OCI-LY3 (cell line): ENCODE measurements around the gene CLCA1.

Experiments used
- H2AFZ ChIP-seq: fragments of 200-600, 300-600 bp; shearing (Covaris generic); 2 replicates; pipeline ENCODE4 v1.6.0; 2014; ENCODE audit warnings: antibody characterized with exemption, low read depth, low read length
- H3K27ac ChIP-seq: fragments of 200-600, 300-600 bp; sonication (generic); 2 replicates; pipeline ENCODE4 v1.5.1; 2014; ENCODE audit warnings: mild to moderate bottlenecking, low read length, moderate library complexity, mixed read lengths
- H3K27me3 ChIP-seq: fragments of 200-600, 300-600 bp; sonication (generic); 2 replicates; pipeline ENCODE4 v1.6.1; 2014; ENCODE audit warnings: low read depth, low read length, mixed read lengths
- H3K36me3 ChIP-seq: fragments of 200-600, 300-600 bp; sonication (generic); replicated peaks from 2 replicates; pipeline ENCODE3; 2014; ENCODE audit warnings: low read depth, low read length, mixed read lengths
- H3K4me1 ChIP-seq: fragments of 300-600, 200-600 bp; sonication (generic); 2 replicates; pipeline ENCODE4 v1.6.1; 2014; ENCODE audit warnings: low read length, mixed read lengths
- H3K4me2 ChIP-seq: fragments of 200-600, 300-600 bp; sonication (generic); 2 replicates; pipeline ENCODE4 v1.6.1; 2014; ENCODE audit warnings: low read length, mixed read lengths
- H3K4me3 ChIP-seq: fragments of 300-600, 200-600 bp; sonication (generic); 2 replicates; pipeline ENCODE4 v1.5.1; 2014; ENCODE audit warnings: antibody characterized with exemption, mild to moderate bottlenecking, low read length, moderate library complexity
- H3K79me2 ChIP-seq: fragments of 300-600, 200-600 bp; shearing (Covaris generic); 2 replicates; pipeline ENCODE4 v1.6.1; 2014; ENCODE audit warnings: mild to moderate bottlenecking, low read length, mixed read lengths
- H3K9ac ChIP-seq: fragments of 300-600, 200-600 bp; shearing (Covaris generic); 2 replicates; pipeline ENCODE4 v1.6.0; 2014; ENCODE audit warnings: mild to moderate bottlenecking, low read length, moderate library complexity
- H3K9me3 ChIP-seq: fragments of 200-600, 300-600 bp; shearing (Covaris generic); 2 replicates; pipeline ENCODE4 v1.6.1; 2014; ENCODE audit warnings: low read length, mixed read lengths; ENCODE audit not compliant: insufficient read depth
- H4K20me1 ChIP-seq: fragments of 200-600, 300-600 bp; sonication (generic); 2 replicates; pipeline ENCODE4 v1.6.1; 2016; ENCODE audit warnings: low read length, mixed read lengths; ENCODE audit not compliant: insufficient read depth
- CTCF ChIP-seq: fragments of 200-600, 300-600 bp; sonication (generic); IDR thresholded peaks from 2 replicates; pipeline ENCODE4 v1.5.1; 2014; ENCODE audit warnings: antibody characterized with exemption, low read length, low read depth
- EZH2phosphoT487 ChIP-seq: fragments of 200-600 bp; shearing (Covaris generic); IDR thresholded peaks from 2 replicates; pipeline ENCODE4 v1.6.1; 2018; ENCODE audit warnings: antibody characterized with exemption, mixed run types, low read depth

Gene CLCA1

GRCh38 chr1:86430376-86430775, 38.4 kb upstream of the CLCA1 start:
- no peak overlapping the region for H3K4me3 ChIP-seq
- H3K27ac ChIP-seq = no peak overlapping the region

GRCh38 chr1:86434059-86434458, 34.7 kb upstream of the CLCA1 start:
- no peaks in the 10 kb centered on the region for H3K9me3 ChIP-seq
- H3K4me2 ChIP-seq = no peak overlapping the region
- no peaks in the 10 kb centered on the region for H3K79me2 ChIP-seq
- no peak overlapping the region for H3K4me3 ChIP-seq
- H3K9ac ChIP-seq = no peak overlapping the region
- H4K20me1 ChIP-seq = no peaks in the 10 kb centered on the region
- H3K27ac ChIP-seq = no peak overlapping the region
- H3K27me3 ChIP-seq = peaks cover 3% of the 10 kb centered on the region; the same call in 1 of the 2 replicates
- H3K36me3 ChIP-seq = no peaks in the 10 kb centered on the region
- no peak overlapping the region for H2AFZ ChIP-seq
- TF ChIP-seq EZH2phosphoT487 = no peak
- no peak for TF ChIP-seq CTCF
- peaks cover 8% of the 10 kb centered on the region for H3K4me1 ChIP-seq

More at GRCh38 chr1:86430376-86430775, 38.4 kb upstream of the CLCA1 start:
- H3K27me3 ChIP-seq = peaks cover 3% of the 10 kb centered on the region; the same call in 1 of the 2 replicates
- H3K79me2 ChIP-seq = no peaks in the 10 kb centered on the region
- peaks cover 8% of the 10 kb centered on the region for H3K4me1 ChIP-seq
- no peak overlapping the region for H3K9ac ChIP-seq
- no peaks in the 10 kb centered on the region for H3K36me3 ChIP-seq
- no peaks in the 10 kb centered on the region for H3K9me3 ChIP-seq
- H2AFZ ChIP-seq = no peak overlapping the region
- TF ChIP-seq CTCF (no peak), EZH2phosphoT487 (no peak)
- no peaks in the 10 kb centered on the region for H4K20me1 ChIP-seq
- H3K4me2 ChIP-seq = no peak overlapping the region

- TF ChIP-seq EZH2phosphoT487 (no peak), CTCF (no peak)
- Histone ChIP-seq H4K20me1 (no peaks in the 10 kb centered on the region), H3K4me2 (no peak overlapping the region), H3K79me2 (no peaks in the 10 kb centered on the region), H3K4me3 (no peak overlapping the region), H3K27ac (no peak overlapping the region), H2AFZ (no peak overlapping the region), H3K9me3 (no peaks in the 10 kb centered on the region), H3K4me1 (peaks cover under 1% of the 10 kb centered on the region), H3K27me3 (peaks cover 3% of the 10 kb centered on the region; the same call in 1 of the 2 replicates), H3K36me3 (no peaks in the 10 kb centered on the region), H3K9ac (no peak overlapping the region)
Observed at GRCh38 chr1:86435327-86435726, 33.4 kb upstream of the CLCA1 start.

GRCh38 chr1:86436041-86436440, 32.7 kb upstream of the CLCA1 start:
- no peak overlapping the region for H2AFZ ChIP-seq

More at GRCh38 chr1:86436041-86436440, 32.7 kb upstream of the CLCA1 start:
- H3K79me2 ChIP-seq = no peaks in the 10 kb centered on the region
- no peaks in the 10 kb centered on the region for H3K4me1 ChIP-seq
- no peaks in the 10 kb centered on the region for H4K20me1 ChIP-seq
- H3K36me3 ChIP-seq = no peaks in the 10 kb centered on the region
- no peak overlapping the region for H3K4me3 ChIP-seq
- no peak for TF ChIP-seq EZH2phosphoT487
- no peak for TF ChIP-seq CTCF
- H3K27ac ChIP-seq = no peak overlapping the region
- no peaks in the 10 kb centered on the region for H3K9me3 ChIP-seq
- peaks cover 3% of the 10 kb centered on the region; the same call in 1 of the 2 replicates for H3K27me3 ChIP-seq
- no peak overlapping the region for H3K9ac ChIP-seq
- H3K4me2 ChIP-seq = no peak overlapping the region
